Measurements from ENCODE around the gene DGKG.
A peak's percentile ranks its signal among the peaks of the same experiment; 100 is the strongest.

Gene DGKG

DNA sequence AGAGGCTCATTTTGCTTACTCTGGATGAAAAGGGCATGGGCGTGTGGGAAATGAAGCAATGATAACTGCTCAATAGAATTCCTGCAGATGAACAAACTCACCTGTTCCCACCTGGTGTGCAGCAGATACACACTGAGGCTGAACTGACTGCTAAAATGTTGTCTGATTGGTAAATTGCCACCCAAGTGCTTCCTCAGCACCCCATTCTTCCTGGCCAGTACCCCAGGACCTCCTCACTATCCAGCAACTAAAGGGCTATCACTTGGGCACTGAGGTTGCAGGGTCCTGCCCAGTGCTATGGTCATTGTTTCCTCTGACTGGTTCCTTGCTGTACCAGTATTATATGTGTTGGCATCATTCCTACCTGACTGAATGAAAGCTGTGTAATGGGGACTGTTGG is 38.0 kb upstream of the DGKG start:
- no CpG with 5 or more reads among the region's 1 CpG for whole genome bisulfite sequencing (ENCODE audit: extremely low coverage, insufficient coverage, low lambda C conversion rate)
- Histone ChIP-seq H3K4me2 (ENCODE audit: low read length) (no peak overlapping the region), H2BK120ac (ENCODE audit: low read depth, low read length) (no peak overlapping the region), H3K4ac (ENCODE audit: low read depth, low read length) (no peak overlapping the region), H3K36me3 (ENCODE audit: control insufficient read depth, insufficient read depth, low read length) (no peaks in the 10 kb centered on the region), H2BK15ac (replicated peaks; ENCODE audit: low read depth) (no peak overlapping the region), H3K18ac (ENCODE audit: low read length) (no peak overlapping the region), H3K4me1 (ENCODE audit: control insufficient read depth, low read depth, low read length) (no peaks in the 10 kb centered on the region), H2BK5ac (ENCODE audit: low read length) (no peak overlapping the region), H3K56ac (ENCODE audit: low read length) (no peak overlapping the region), H3K79me2 (ENCODE audit: control insufficient read depth, insufficient read depth, low read length) (no peaks in the 10 kb centered on the region), H3K9ac (ENCODE audit: low read length) (no peak overlapping the region), H3K27me3 (ENCODE audit: insufficient read depth, low read length, poor library complexity) (no peaks in the 10 kb centered on the region), H4K8ac (ENCODE audit: low read depth, low read length) (no peak overlapping the region), H3K79me1 (ENCODE audit: low read length) (no peaks in the 10 kb centered on the region), H3K4me3 (ENCODE audit: low read length) (no peak overlapping the region), H4K5ac (ENCODE audit: low read length) (no peak overlapping the region), H2AK5ac (ENCODE audit: low read length) (no peak overlapping the region), H3K27ac (ENCODE audit: low read depth, low read length) (no peak overlapping the region), H3K23ac (ENCODE audit: low read length) (no peak overlapping the region)
- DNase-seq: no peak

DNA sequence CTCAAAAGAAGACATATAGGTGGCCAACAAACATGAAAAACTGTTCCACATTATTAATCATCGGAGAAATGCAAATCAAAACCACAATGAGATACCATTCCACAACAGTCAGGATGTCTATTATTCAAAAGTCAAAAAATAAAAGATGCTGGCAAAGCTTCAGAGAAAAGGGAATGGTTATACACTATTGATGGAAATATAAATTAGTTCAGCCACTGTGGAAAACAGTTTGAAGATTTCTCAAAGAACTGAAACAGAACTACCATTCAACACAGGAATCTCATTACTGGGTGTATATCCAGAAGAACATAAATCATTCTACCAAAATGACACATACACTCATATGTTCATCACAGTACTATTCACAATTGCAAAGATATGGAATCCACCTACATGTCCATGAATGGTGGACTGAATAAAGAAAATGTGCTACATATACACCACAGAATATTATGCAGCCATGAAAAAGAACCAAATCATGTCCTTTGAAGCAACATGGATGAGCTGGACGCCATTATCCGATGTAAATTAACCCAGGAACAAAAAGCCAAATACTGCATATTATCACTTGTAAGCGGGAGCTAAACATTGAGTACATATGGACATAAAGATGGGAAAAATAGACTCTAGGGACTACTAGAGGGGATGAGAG is 32.7 kb upstream of the DGKG start:
- no peaks in the 10 kb centered on the region for H3K36me3 ChIP-seq (ENCODE audit: control insufficient read depth, insufficient read depth, low read length)
- H3K27me3 ChIP-seq (ENCODE audit: insufficient read depth, low read length, poor library complexity): no peaks in the 10 kb centered on the region
- H3K79me1 ChIP-seq (ENCODE audit: low read length): no peaks in the 10 kb centered on the region
- H4K8ac ChIP-seq (ENCODE audit: low read depth, low read length): no peak overlapping the region
- H4K5ac ChIP-seq (ENCODE audit: low read length): no peak overlapping the region
- no peak overlapping the region for H2AK5ac ChIP-seq (ENCODE audit: low read length)
- no peaks in the 10 kb centered on the region for H3K79me2 ChIP-seq (ENCODE audit: control insufficient read depth, insufficient read depth, low read length)
- H3K4ac ChIP-seq (ENCODE audit: low read depth, low read length): no peak overlapping the region
- no peak overlapping the region for H2BK5ac ChIP-seq (ENCODE audit: low read length)
- no peak overlapping the region for H3K18ac ChIP-seq (ENCODE audit: low read length)
- H3K56ac ChIP-seq (ENCODE audit: low read length): no peak overlapping the region
- H3K27ac ChIP-seq (ENCODE audit: low read depth, low read length): no peak overlapping the region
- H2BK120ac ChIP-seq (ENCODE audit: low read depth, low read length): no peak overlapping the region
- no peak for DNase-seq
- H3K4me1 ChIP-seq (ENCODE audit: control insufficient read depth, low read depth, low read length): no peaks in the 10 kb centered on the region
- no peak overlapping the region for H3K9ac ChIP-seq (ENCODE audit: low read length)
- WGBS (ENCODE audit: extremely low coverage, insufficient coverage, low lambda C conversion rate): no CpG with 5 or more reads among the region's 4 CpGs
- H3K4me3 ChIP-seq (ENCODE audit: low read length): no peak overlapping the region
- H2BK15ac ChIP-seq (replicated peaks; ENCODE audit: low read depth): no peak overlapping the region
- no peak overlapping the region for H3K4me2 ChIP-seq (ENCODE audit: low read length)
- H3K23ac ChIP-seq (ENCODE audit: low read length): no peak overlapping the region

DNA sequence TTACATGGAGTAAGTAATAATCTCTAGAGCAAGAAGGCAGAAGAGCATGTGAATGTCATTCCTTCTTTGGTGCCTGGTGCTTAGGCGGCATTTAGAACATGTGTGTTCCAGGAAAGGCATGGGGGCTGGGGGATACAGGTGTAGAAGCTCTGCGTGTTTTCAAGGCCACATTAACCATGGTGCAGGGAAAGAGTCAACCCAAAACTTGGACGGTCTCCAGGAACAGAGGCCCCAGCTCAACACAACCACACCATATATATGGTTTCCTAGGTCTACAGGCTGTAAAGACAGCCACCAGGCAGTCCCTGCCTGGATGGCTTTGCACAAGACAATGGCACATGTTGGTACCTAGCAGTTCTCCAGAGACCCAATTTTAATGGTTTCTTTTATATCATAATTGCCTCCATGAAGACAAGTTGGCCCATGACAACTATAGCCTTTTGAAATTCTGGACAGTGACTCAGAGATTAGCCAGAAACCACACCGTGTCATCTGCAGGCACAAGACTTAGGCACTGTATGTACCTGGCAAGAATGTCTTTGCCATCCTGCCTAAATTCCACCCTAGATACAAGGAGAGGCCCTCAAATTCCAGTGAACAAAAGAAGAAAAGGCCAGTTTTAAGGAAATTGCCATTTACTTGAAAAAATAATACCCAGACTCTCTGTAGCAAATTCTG is 25.0 kb upstream of the DGKG start:
- H3K56ac ChIP-seq (ENCODE audit: low read length): no peak overlapping the region
- no CpG with 5 or more reads among the region's 4 CpGs for WGBS (ENCODE audit: extremely low coverage, insufficient coverage, low lambda C conversion rate)
- no peak overlapping the region for H3K23ac ChIP-seq (ENCODE audit: low read length)
- H3K27me3 ChIP-seq (ENCODE audit: insufficient read depth, low read length, poor library complexity): no peaks in the 10 kb centered on the region
- H3K27ac ChIP-seq (ENCODE audit: low read depth, low read length): no peak overlapping the region
- no peak for DNase-seq
- H3K4me2 ChIP-seq (ENCODE audit: low read length): no peak overlapping the region
- no peak overlapping the region for H2BK15ac ChIP-seq (replicated peaks; ENCODE audit: low read depth)
- no peak overlapping the region for H4K8ac ChIP-seq (ENCODE audit: low read depth, low read length)
- no peaks in the 10 kb centered on the region for H3K79me2 ChIP-seq (ENCODE audit: control insufficient read depth, insufficient read depth, low read length)
- no peak overlapping the region for H3K9ac ChIP-seq (ENCODE audit: low read length)
- no peaks in the 10 kb centered on the region for H3K36me3 ChIP-seq (ENCODE audit: control insufficient read depth, insufficient read depth, low read length)
- no peak overlapping the region for H2BK120ac ChIP-seq (ENCODE audit: low read depth, low read length)
- no peak overlapping the region for H3K18ac ChIP-seq (ENCODE audit: low read length)
- H3K4me3 ChIP-seq (ENCODE audit: low read length): no peak overlapping the region
- H2BK5ac ChIP-seq (ENCODE audit: low read length): no peak overlapping the region
- no peaks in the 10 kb centered on the region for H3K79me1 ChIP-seq (ENCODE audit: low read length)
- no peak overlapping the region for H2AK5ac ChIP-seq (ENCODE audit: low read length)
- H3K4me1 ChIP-seq (ENCODE audit: control insufficient read depth, low read depth, low read length): peaks cover 10% of the 10 kb centered on the region
- no peak overlapping the region for H3K4ac ChIP-seq (ENCODE audit: low read depth, low read length)
- no peak overlapping the region for H4K5ac ChIP-seq (ENCODE audit: low read length)

DNA sequence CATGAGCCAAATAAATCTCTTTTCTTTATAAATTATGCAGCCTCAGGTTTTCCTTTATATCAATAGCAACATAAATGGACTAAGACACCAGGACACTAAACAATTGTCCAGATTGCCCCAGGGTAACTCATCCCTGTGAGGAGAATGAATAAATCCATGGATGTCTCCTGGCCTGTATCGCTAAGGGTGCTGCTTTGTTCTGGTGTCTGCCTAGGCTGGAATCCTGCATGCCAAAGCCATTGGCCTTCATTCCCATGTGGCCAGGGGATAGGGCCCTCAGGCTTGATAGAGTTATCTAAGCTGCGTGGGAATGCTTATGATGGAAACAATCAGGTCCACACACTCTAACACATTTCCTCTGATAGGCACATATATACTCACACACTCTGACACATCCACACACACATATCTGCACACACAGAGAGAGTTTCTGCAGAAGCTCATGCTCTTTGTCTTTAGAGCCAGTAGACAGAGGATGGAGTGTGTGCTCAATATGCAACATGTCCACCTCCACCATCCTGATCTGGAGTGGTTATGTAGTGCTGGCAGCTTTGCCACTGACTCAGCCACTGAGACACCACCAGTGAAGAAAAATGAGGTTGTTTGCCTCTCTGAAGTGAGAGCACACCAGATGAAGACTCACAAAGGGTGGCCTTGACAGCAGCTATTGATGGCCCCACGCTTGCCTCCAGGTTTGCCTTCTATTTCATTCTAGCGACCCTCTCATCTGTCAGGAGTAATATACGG is 24.0 kb upstream of the DGKG start:
- Histone ChIP-seq H2BK15ac (replicated peaks; ENCODE audit: low read depth) (no peak overlapping the region), H3K27me3 (ENCODE audit: insufficient read depth, low read length, poor library complexity) (no peaks in the 10 kb centered on the region), H3K79me1 (ENCODE audit: low read length) (no peaks in the 10 kb centered on the region), H3K36me3 (ENCODE audit: control insufficient read depth, insufficient read depth, low read length) (no peaks in the 10 kb centered on the region), H3K23ac (ENCODE audit: low read length) (no peak overlapping the region), H2AK5ac (ENCODE audit: low read length) (no peak overlapping the region), H3K56ac (ENCODE audit: low read length) (no peak overlapping the region), H3K18ac (ENCODE audit: low read length) (no peak overlapping the region), H3K4me1 (ENCODE audit: control insufficient read depth, low read depth, low read length) (peaks cover 10% of the 10 kb centered on the region), H3K27ac (ENCODE audit: low read depth, low read length) (no peak overlapping the region), H3K9ac (ENCODE audit: low read length) (no peak overlapping the region), H3K4me3 (ENCODE audit: low read length) (no peak overlapping the region), H3K4ac (ENCODE audit: low read depth, low read length) (no peak overlapping the region), H4K5ac (ENCODE audit: low read length) (no peak overlapping the region), H2BK120ac (ENCODE audit: low read depth, low read length) (no peak overlapping the region), H3K4me2 (ENCODE audit: low read length) (no peak overlapping the region), H2BK5ac (ENCODE audit: low read length) (no peak overlapping the region), H3K79me2 (ENCODE audit: control insufficient read depth, insufficient read depth, low read length) (no peaks in the 10 kb centered on the region), H4K8ac (ENCODE audit: low read depth, low read length) (no peak overlapping the region)
- no peak for DNase-seq
- WGBS (ENCODE audit: extremely low coverage, insufficient coverage, low lambda C conversion rate): no CpG with 5 or more reads among the region's 5 CpGs

DNA sequence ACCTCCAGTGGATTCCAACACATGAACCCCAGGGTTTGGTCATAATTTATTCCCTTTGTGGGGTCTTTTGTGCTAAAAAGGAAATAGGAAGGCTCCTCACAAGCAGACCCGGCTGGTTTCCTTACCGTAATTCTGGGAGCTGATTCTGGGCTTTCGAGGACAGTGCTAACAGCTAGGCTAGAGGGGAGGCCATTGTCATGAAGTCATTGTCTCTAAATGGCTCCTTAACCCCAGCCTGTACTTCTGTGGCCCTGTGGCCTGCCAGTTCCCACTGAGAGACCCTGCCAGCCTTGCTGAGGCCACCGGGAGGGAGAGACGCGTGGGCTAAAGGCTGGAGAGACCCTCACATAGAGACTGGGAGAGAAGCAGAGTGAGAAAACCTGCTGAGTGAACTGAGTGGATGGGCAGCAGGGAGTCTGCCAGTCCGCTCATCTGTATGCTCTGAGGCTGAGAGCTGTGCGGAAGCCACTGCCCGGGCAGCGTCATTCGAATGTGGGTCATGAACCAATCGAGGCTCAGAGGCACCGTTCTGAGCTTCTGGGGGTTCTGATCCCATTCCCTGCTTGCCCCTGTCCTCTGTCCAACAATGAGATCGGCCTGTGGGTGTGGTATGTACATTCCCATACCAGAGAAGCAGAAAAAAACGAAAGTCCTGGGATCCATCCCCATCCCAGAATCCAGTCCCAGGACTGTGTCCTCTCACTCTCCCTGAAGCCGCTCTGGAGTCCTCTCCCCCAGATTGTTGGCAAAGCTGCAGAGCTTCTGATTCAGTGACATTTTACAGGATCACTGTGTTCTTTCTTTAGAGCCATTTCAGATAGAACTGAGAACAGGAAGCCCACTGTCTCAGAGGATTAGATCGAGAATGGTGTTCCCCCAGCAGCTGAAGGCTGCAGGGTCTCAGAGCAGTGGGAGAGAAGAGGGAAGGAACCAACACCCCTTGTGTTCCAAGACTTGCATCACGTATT is 21.3 kb upstream of the DGKG start:
- H3K4me3 ChIP-seq (ENCODE audit: low read length): no peak overlapping the region
- WGBS (ENCODE audit: extremely low coverage, insufficient coverage, low lambda C conversion rate): no CpG with 5 or more reads among the region's 18 CpGs
- no peak overlapping the region for H3K18ac ChIP-seq (ENCODE audit: low read length)

More for the DNA sequence above, 21.3 kb upstream of the DGKG start:
- Histone ChIP-seq H4K8ac (ENCODE audit: low read depth, low read length) (no peak overlapping the region), H2BK120ac (ENCODE audit: low read depth, low read length) (no peak overlapping the region), H2AK5ac (ENCODE audit: low read length) (no peak overlapping the region), H3K27ac (ENCODE audit: low read depth, low read length) (no peak overlapping the region), H3K23ac (ENCODE audit: low read length) (no peak overlapping the region), H3K4me2 (ENCODE audit: low read length) (no peak overlapping the region), H3K9ac (ENCODE audit: low read length) (no peak overlapping the region), H2BK15ac (replicated peaks; ENCODE audit: low read depth) (no peak overlapping the region), H4K5ac (ENCODE audit: low read length) (no peak overlapping the region), H3K4me1 (ENCODE audit: control insufficient read depth, low read depth, low read length) (peaks cover 10% of the 10 kb centered on the region), H3K79me2 (ENCODE audit: control insufficient read depth, insufficient read depth, low read length) (no peaks in the 10 kb centered on the region), H3K4ac (ENCODE audit: low read depth, low read length) (no peak overlapping the region), H2BK5ac (ENCODE audit: low read length) (no peak overlapping the region), H3K79me1 (ENCODE audit: low read length) (no peaks in the 10 kb centered on the region), H3K36me3 (ENCODE audit: control insufficient read depth, insufficient read depth, low read length) (no peaks in the 10 kb centered on the region), H3K56ac (ENCODE audit: low read length) (peak overlapping the region; percentile 1), H3K27me3 (ENCODE audit: insufficient read depth, low read length, poor library complexity) (no peaks in the 10 kb centered on the region)
- DNase-seq: peak; percentile 31
